H1 (cell line): ENCODE measurements around the gene RNU6-8. TPM values are rescaled to one million over a fixed set of nuclear protein-coding genes. Genes with fewer than 3 reads are reported as not detected.

Experiments used
- CTCF ChIA-PET: fragments of 300-600 bp; sonication (Branson Sonifier 250); formaldehyde crosslinking; loops from one replicate; lab custom pipeline; 2021; ENCODE audit not compliant: partially characterized antibody; lab: Charles Lee
- POLR2A ChIA-PET: fragments of 300-600 bp; sonication (Branson Sonifier 250); formaldehyde crosslinking; loops from one replicate; lab custom pipeline; 2021; ENCODE audit warnings: inconsistent platforms; ENCODE audit not compliant: partially characterized antibody; lab: Charles Lee
- DNase-seq, 2 experiments: peaks; one replicate each; pipeline versions ENCODE4 v3.0.0 to v3.0.0-alpha.2; 2010 to 2022; ENCODE audit warnings: low spot score in 2 of 2, low read depth in 1 of 2, mixed read lengths in 1 of 2
- FAIRE-seq: peaks from 2 replicates; lab custom pipeline; 2011; peaks lifted over from hg19 to GRCh38; lab: Jason Lieb, UNC
- H2AFZ ChIP-seq: 2 replicates; pipeline ENCODE4 v1.8.1; 2012; ENCODE audit warnings: low read length, inconsistent platforms
- H2AK5ac ChIP-seq: 2 replicates; pipeline ENCODE4 v1.6.1; 2013; ENCODE audit warnings: low read depth, low read length
- H2BK120ac ChIP-seq: replicated peaks from 2 replicates; pipeline ENCODE3; 2013; ENCODE audit warnings: low read depth, low read length, inconsistent platforms
- H2BK12ac ChIP-seq: 2 replicates; pipeline ENCODE4 v1.6.1; 2013; ENCODE audit warnings: low read depth, low read length
- H2BK15ac ChIP-seq: 2 replicates; pipeline ENCODE4 v1.6.1; 2013; ENCODE audit warnings: low read length
- H2BK20ac ChIP-seq: 2 replicates; pipeline ENCODE4 v1.6.1; 2013; ENCODE audit warnings: low read length
- H2BK5ac ChIP-seq: 2 replicates; pipeline ENCODE4 v1.6.1; 2013; ENCODE audit warnings: low read depth, low read length
- H3K14ac ChIP-seq: 2 replicates; pipeline ENCODE4 v1.6.1; 2013; ENCODE audit warnings: inconsistent platforms; ENCODE audit not compliant: insufficient read length
- H3K18ac ChIP-seq: 2 replicates; pipeline ENCODE4 v1.6.1; 2013; ENCODE audit warnings: low read length; ENCODE audit errors: extremely low read depth
- H3K23ac ChIP-seq: 2 replicates; pipeline ENCODE4 v1.6.1; 2013; ENCODE audit warnings: inconsistent platforms; ENCODE audit not compliant: insufficient read length
- H3K23me2 ChIP-seq: 2 replicates; pipeline ENCODE4 v1.6.1; 2013; ENCODE audit warnings: low read depth, low read length
- H3K27ac ChIP-seq: 2 replicates; pipeline ENCODE4 v1.6.1; 2011; ENCODE audit warnings: low read depth, low read length, inconsistent platforms
- H3K27me3 ChIP-seq, 4 experiments: replicated peaks in 1 of 4; 1 replicate in 1 of 4; 2 replicates in 3 of 4; pipeline versions ENCODE4 v1.6.1 to v1.8.1; 2011 to 2013; ENCODE audit warnings: low read length in 3 of 4, mild to moderate bottlenecking in 3 of 4, inconsistent platforms in 2 of 4, mixed read lengths in 2 of 4, moderate library complexity in 1 of 4; ENCODE audit not compliant: control insufficient read depth in 3 of 4, insufficient read depth in 3 of 4; ENCODE audit errors: extremely low read depth in 1 of 4
- H3K36me3 ChIP-seq, 4 experiments: 2 replicates each; pipeline versions ENCODE4 v1.6.1 to v1.8.1; 2011 to 2013; ENCODE audit warnings: mild to moderate bottlenecking in 4 of 4, low read length in 3 of 4, moderate library complexity in 2 of 4, control low read depth in 1 of 4, inconsistent platforms in 1 of 4; ENCODE audit not compliant: insufficient read depth in 4 of 4, control insufficient read depth in 2 of 4
- H3K4ac ChIP-seq: replicated peaks from 2 replicates; pipeline ENCODE3; 2013; ENCODE audit warnings: low read length, low read depth, mixed read lengths, inconsistent platforms; ENCODE audit not compliant: insufficient read length
- H3K4me1 ChIP-seq, 4 experiments: replicated peaks in 1 of 4; 1 replicate in 1 of 4; 2 replicates in 3 of 4; pipeline versions ENCODE4 v1.6.1 to v1.8.1; 2011 to 2013; ENCODE audit warnings: low read length in 3 of 4, inconsistent platforms in 2 of 4, mixed read lengths in 1 of 4; ENCODE audit not compliant: insufficient read depth in 4 of 4, control insufficient read depth in 3 of 4
- H3K4me2 ChIP-seq, 2 experiments: 2 replicates each; pipeline versions ENCODE4 v1.6.1 to v1.8.1; 2011 to 2013; ENCODE audit warnings: low read depth in 2 of 2, low read length in 2 of 2, control low read depth in 1 of 2, inconsistent platforms in 1 of 2, mild to moderate bottlenecking in 1 of 2; ENCODE audit not compliant: insufficient read depth in 1 of 2
- H3K4me3 ChIP-seq, 4 experiments: fragments of 200-600, 300-600 bp in 1 of 4; sonication (generic), shearing (Covaris generic), sonication (Bioruptor Twin) in 1 of 4; 2 replicates each; pipeline versions ENCODE4 v1.5.1 to v1.8.1; 2011 to 2016; ENCODE audit warnings: low read length in 4 of 4, low read depth in 3 of 4, control low read depth in 2 of 4, inconsistent platforms in 2 of 4, mild to moderate bottlenecking in 2 of 4, mixed read lengths in 1 of 4, moderate library complexity in 1 of 4; ENCODE audit not compliant: insufficient read depth in 2 of 4; ENCODE audit errors: extremely low read depth in 1 of 4
- H3K56ac ChIP-seq: replicated peaks from 2 replicates; pipeline ENCODE3; 2013; ENCODE audit warnings: low read depth, mild to moderate bottlenecking, mixed read lengths, low read length, inconsistent platforms; ENCODE audit not compliant: insufficient read length
- H3K79me1 ChIP-seq: 2 replicates; pipeline ENCODE4 v1.6.1; 2013; ENCODE audit warnings: low read depth, low read length, control low read depth
- H3K79me2 ChIP-seq, 2 experiments: 2 replicates each; pipeline versions ENCODE4 v1.6.1 to v1.8.1; 2012 to 2013; ENCODE audit warnings: low read length in 2 of 2, mild to moderate bottlenecking in 2 of 2, inconsistent platforms in 1 of 2; ENCODE audit not compliant: insufficient read depth in 2 of 2, control insufficient read depth in 1 of 2
- H3K9ac ChIP-seq, 4 experiments: replicated peaks in 1 of 4; 1 replicate in 1 of 4; 2 replicates in 3 of 4; pipeline versions ENCODE4 v1.6.1 to v1.8.1; 2011 to 2013; ENCODE audit warnings: low read depth in 3 of 4, low read length in 3 of 4, control low read depth in 2 of 4, mild to moderate bottlenecking in 2 of 4, moderate library complexity in 2 of 4, inconsistent platforms in 1 of 4; ENCODE audit errors: extremely low read depth in 1 of 4
- H3K9me3 ChIP-seq, 2 experiments: 2 replicates each; pipeline versions ENCODE4 v1.6.1 to v1.8.1; 2012 to 2013; ENCODE audit warnings: mild to moderate bottlenecking in 2 of 2, moderate library complexity in 2 of 2, control low read depth in 1 of 2, inconsistent platforms in 1 of 2, low read depth in 1 of 2, low read length in 1 of 2, mixed read lengths in 1 of 2; ENCODE audit not compliant: insufficient read depth in 2 of 2
- H4K20me1 ChIP-seq, 2 experiments: replicated peaks in 1 of 2; 2 replicates each; pipeline versions ENCODE3 to v1.8.1; 2011 to 2013; ENCODE audit warnings: inconsistent platforms in 2 of 2, low read length in 2 of 2, mild to moderate bottlenecking in 1 of 2; ENCODE audit not compliant: insufficient read depth in 2 of 2, control insufficient read depth in 1 of 2
- H4K5ac ChIP-seq: 2 replicates; pipeline ENCODE4 v1.6.1; 2013; ENCODE audit warnings: low read length, low read depth, mixed read lengths, inconsistent platforms; ENCODE audit not compliant: insufficient read length
- H4K8ac ChIP-seq: 2 replicates; pipeline ENCODE4 v1.8.0; 2013; ENCODE audit warnings: mild to moderate bottlenecking, moderate library complexity, low read length, inconsistent platforms; ENCODE audit not compliant: insufficient read depth; ENCODE audit errors: extremely low read depth
- H4K91ac ChIP-seq: replicated peaks from 2 replicates; pipeline ENCODE3; 2013; ENCODE audit warnings: low read length, mixed read lengths, inconsistent platforms; ENCODE audit not compliant: insufficient read length
- ASH2L ChIP-seq: fragments of 200-600, 300-600 bp; sonication (generic); IDR thresholded peaks from one replicate; pipeline ENCODE4 v1.7.1; 2017; ENCODE audit warnings: low read length
- EGR1 ChIP-seq: IDR thresholded peaks from 2 replicates; pipeline ENCODE4 v1.6.1; 2011; ENCODE audit warnings: low read depth, low read length, borderline replicate concordance
- FOSL1 ChIP-seq: IDR thresholded peaks from 2 replicates; pipeline ENCODE4 v1.6.1; 2011; ENCODE audit warnings: mild to moderate bottlenecking, low read depth, low read length, moderate library complexity; ENCODE audit not compliant: insufficient read depth
- GTF2F1 ChIP-seq: IDR thresholded peaks from 2 replicates; pipeline ENCODE4 v1.6.1; 2012; ENCODE audit warnings: low read depth, low read length, improper control_type of control experiment, borderline replicate concordance
- HDAC6 ChIP-seq: IDR thresholded peaks from one replicate; pipeline ENCODE4 v1.7.1; 2012; ENCODE audit warnings: low read depth, mild to moderate bottlenecking, inconsistent platforms, low read length, moderate library complexity
- NANOG ChIP-seq: IDR thresholded peaks from 2 replicates; pipeline ENCODE4 v1.6.1; 2011; ENCODE audit warnings: low read length, low read depth, mild to moderate bottlenecking, inconsistent platforms; ENCODE audit not compliant: insufficient read depth, poor library complexity, severe bottlenecking
- SUZ12 ChIP-seq: fragments of 200-600 bp; sonication (generic); IDR thresholded peaks from 2 replicates; pipeline ENCODE4 v1.6.1; 2012; ENCODE audit warnings: mild to moderate bottlenecking, inconsistent platforms, low read length, moderate library complexity, mixed read lengths
- TBP ChIP-seq: IDR thresholded peaks from 2 replicates; pipeline ENCODE4 v1.6.1; 2011; ENCODE audit warnings: low read depth, low read length, improper control_type of control experiment
- WGBS, 2 experiments: shearing (Covaris generic) in 1 of 2; methylation state at CpG; one replicate each; pipeline versions ENCODE4 v1.1.6 to v1.1.7; 2013 to 2015; ENCODE audit warnings: low lambda C conversion rate in 2 of 2, mixed read lengths in 2 of 2, inconsistent platforms in 1 of 2, low coverage in 1 of 2, missing lambda C conversion rate in 1 of 2; ENCODE audit not compliant: insufficient replicate concordance in 2 of 2, insufficient coverage in 1 of 2, insufficient read length in 1 of 2; ENCODE audit errors: extremely low coverage in 1 of 2, missing lambda C conversion rate in 1 of 2; 5-methylcytosine and 5-hydroxymethylcytosine counted together
- polyA plus RNA-seq, 7 experiments: library from polyadenylated mRNA; depleted of rRNA in 3 of 7; stranded (reverse) in 5 of 7; unstranded in 2 of 7; fragments of >200 nt in 5 of 7; fragments of 200-250 nt in 2 of 7; gene quantifications; 1 replicate in 5 of 7; 2 replicates in 1 of 7; 4 replicates in 1 of 7; pipeline versions ENCODE4 v1.2.1 to v1.2.3, GENCODE V29; 2011 to 2013; ENCODE audit warnings: missing spikeins in 2 of 7, mixed read lengths in 2 of 7
- total RNA-seq: library from RNA; stranded (reverse); fragmentation: NEBNext Ultra II Directional; extraction: Animal tissue kit (Norgen Biotek cat#: 25700); gene quantifications from 2 replicates; pipeline ENCODE4 v1.2.1, GENCODE V29; 2021

RNU6-8 gene
- total and polyA plus RNA-seq, 2 of the 8 experiments (the other 6 are each of a cell fraction or from before 2014, with no cell fraction given): not detected

DNA sequence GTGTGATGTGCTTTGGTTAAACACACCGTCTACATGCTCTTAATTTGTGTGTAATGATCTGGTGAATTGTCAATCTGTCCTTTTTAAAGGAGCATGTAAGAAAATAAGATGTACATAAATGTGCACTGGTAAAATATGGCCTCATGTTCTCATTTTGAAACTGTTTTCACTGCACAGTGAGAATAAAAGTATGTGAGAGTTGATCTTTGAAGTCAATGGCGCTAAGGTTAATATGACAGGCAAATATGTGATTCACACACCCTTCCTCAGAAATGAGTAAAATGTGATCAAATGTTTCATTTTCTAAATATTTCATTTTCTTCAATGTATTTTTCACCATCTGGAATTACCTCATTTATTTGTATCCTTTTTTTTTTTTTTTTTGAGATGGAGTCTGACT lies 9.5 kb downstream of the RNU6-8 start:
- POLR2A ChIA-PET: no interaction called here
- no peak overlapping the region for H4K91ac ChIP-seq
- no peak overlapping the region for H3K4me3 ChIP-seq
- no peak overlapping the region for H3K9ac ChIP-seq
- H3K9me3 ChIP-seq: no peaks in the 10 kb centered on the region
- WGBS, 2 experiments: 91% methylated on average over 2 of the region's 2 CpGs; no CpG with 5 or more reads in 1 of the 2 experiments
- no peak overlapping the region for H2BK5ac ChIP-seq
- no peaks in the 10 kb centered on the region for H3K27me3 ChIP-seq
- DNase-seq (no peak), FAIRE-seq (no peak)
- no peak overlapping the region for H4K5ac ChIP-seq
- no peak overlapping the region for H3K18ac ChIP-seq
- H2BK120ac ChIP-seq: no peak overlapping the region
- CTCF ChIA-PET: interaction anchor here (1.1 to 1.7 kb wide), 3 partner anchors 14 to 58 kb away, joined by 3 to 6 read pairs (median 5); no protein-coding TSS in a partner anchor
- no peak overlapping the region for H2AK5ac ChIP-seq
- H3K4me2 ChIP-seq: no peak overlapping the region
- no peak overlapping the region for H3K14ac ChIP-seq
- no peaks in the 10 kb centered on the region for H3K79me1 ChIP-seq
- no peak overlapping the region for H3K56ac ChIP-seq
- H2BK15ac ChIP-seq: no peak overlapping the region
- no peaks in the 10 kb centered on the region for H3K4me1 ChIP-seq
- no peaks in the 10 kb centered on the region for H3K36me3 ChIP-seq
- H3K27ac ChIP-seq: no peak overlapping the region
- no peak overlapping the region for H2AFZ ChIP-seq
- no peak overlapping the region for H3K23ac ChIP-seq
- TF ChIP-seq SUZ12: no peak
- no peak for TF ChIP-seq TBP
- TF ChIP-seq ASH2L: no peak
- TF ChIP-seq HDAC6: no peak
- TF ChIP-seq EGR1: no peak
- no peak for TF ChIP-seq FOSL1
- no peak for TF ChIP-seq NANOG
- no peak for TF ChIP-seq GTF2F1
- no peak overlapping the region for H3K4ac ChIP-seq
- H4K8ac ChIP-seq: no peak overlapping the region
- H3K23me2 ChIP-seq: no peaks in the 10 kb centered on the region
- no peak overlapping the region for H2BK20ac ChIP-seq
- H4K20me1 ChIP-seq: no peaks in the 10 kb centered on the region
- H2BK12ac ChIP-seq: no peak overlapping the region
- H3K79me2 ChIP-seq: no peaks in the 10 kb centered on the region
